ENCODE data around the gene INPP4B.

Gene INPP4B

DNA sequence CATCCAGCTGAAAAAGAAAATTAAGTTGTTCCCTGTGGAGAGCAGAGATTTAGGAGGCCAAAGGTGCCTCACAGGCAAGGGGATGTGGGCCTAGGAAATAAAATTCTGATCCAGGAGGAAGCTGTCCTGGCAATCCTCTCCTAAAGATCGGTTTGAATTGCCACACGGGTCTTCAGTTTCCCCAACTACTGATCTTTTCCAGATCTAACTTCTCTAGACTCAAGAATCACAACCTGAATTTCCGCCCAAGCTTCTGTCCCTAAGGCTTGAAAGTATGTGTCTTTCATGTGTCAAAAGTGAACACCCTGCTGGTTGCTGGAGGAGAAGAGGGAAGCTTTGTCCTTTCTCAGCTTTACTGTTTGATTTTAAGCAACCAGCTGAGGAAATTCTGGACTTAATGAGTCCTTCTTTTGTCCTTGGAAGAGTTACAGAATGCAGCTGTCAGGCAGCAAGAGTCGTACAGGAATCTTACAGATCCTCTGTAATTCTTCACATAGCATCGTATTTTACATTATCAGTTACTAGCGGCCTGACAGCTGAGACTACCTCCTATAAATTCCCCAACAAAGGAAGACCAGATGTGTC is 93.8 kb downstream of the INPP4B start:
- no peaks in the 10 kb centered on the region for H3K27me3 ChIP-seq (ENCODE audit: control insufficient read depth in 1 of 2, insufficient read depth in 1 of 2, low read length in 2 of 2)
- no peak overlapping the region for H2BK120ac ChIP-seq (ENCODE audit: low read depth, low read length)
- H2BK15ac ChIP-seq (ENCODE audit: low read depth, poor library complexity, severe bottlenecking) = no peak overlapping the region
- H3K79me1 ChIP-seq (replicated peaks; ENCODE audit: low read length, poor library complexity, severe bottlenecking) = no peaks in the 10 kb centered on the region
- no peaks in the 10 kb centered on the region for H3K9me3 ChIP-seq (ENCODE audit: control insufficient read depth, low read length)
- no peak for DNase-seq
- no peak overlapping the region for H3K4ac ChIP-seq (ENCODE audit: low read depth in 1 of 2, low read length in 2 of 2)
- no peaks in the 10 kb centered on the region for H3K4me1 ChIP-seq (ENCODE audit: control insufficient read depth, insufficient read depth, low read depth, low read length)
- H4K91ac ChIP-seq (ENCODE audit: low read length) = no peak overlapping the region
- H3K4me3 ChIP-seq (ENCODE audit: insufficient read depth in 1 of 2, low read depth in 1 of 2, low read length in 2 of 2) = no peak overlapping the region
- 54% methylated on average over 4 of the region's 6 CpGs for WGBS
- no peak overlapping the region for H3K18ac ChIP-seq (ENCODE audit: low read depth in 1 of 2, low read length in 2 of 2)
- H2BK12ac ChIP-seq (ENCODE audit: low read length in 2 of 2) = no peak overlapping the region
- H2BK5ac ChIP-seq (ENCODE audit: low read depth, low read length, poor library complexity, severe bottlenecking) = no peak overlapping the region
- H3K4me2 ChIP-seq (ENCODE audit: low read length, poor library complexity, severe bottlenecking) = no peak overlapping the region
- no peak overlapping the region for H3K9ac ChIP-seq (ENCODE audit: low read length)
- H3K27ac ChIP-seq (ENCODE audit: low read length, poor library complexity, severe bottlenecking) = no peak overlapping the region
- H3K14ac ChIP-seq (ENCODE audit: low read length in 2 of 2) = no peak overlapping the region
- no peaks in the 10 kb centered on the region for H3K36me3 ChIP-seq (ENCODE audit: control insufficient read depth in 1 of 2, insufficient read depth in 2 of 2, low read depth in 1 of 2, low read length in 2 of 2)
- H2AFZ ChIP-seq (ENCODE audit: low read depth, low read length) = no peak overlapping the region
- no peak overlapping the region for H2AK5ac ChIP-seq (ENCODE audit: low read length, severe bottlenecking)
- no peak overlapping the region for H3K23ac ChIP-seq (ENCODE audit: low read length in 2 of 2)
- H4K8ac ChIP-seq (ENCODE audit: low read length) = no peak overlapping the region

- Histone ChIP-seq H3K18ac (ENCODE audit: low read depth in 1 of 2, low read length in 2 of 2) (no peak overlapping the region), H3K9me3 (ENCODE audit: control insufficient read depth, low read length) (no peaks in the 10 kb centered on the region), H3K9ac (ENCODE audit: low read length) (no peak overlapping the region), H3K27ac (ENCODE audit: low read length, poor library complexity, severe bottlenecking) (no peak overlapping the region), H3K4me1 (ENCODE audit: control insufficient read depth, insufficient read depth, low read depth, low read length) (no peaks in the 10 kb centered on the region), H2BK15ac (ENCODE audit: low read depth, poor library complexity, severe bottlenecking) (no peak overlapping the region), H2AFZ (ENCODE audit: low read depth, low read length) (no peak overlapping the region), H2BK5ac (ENCODE audit: low read depth, low read length, poor library complexity, severe bottlenecking) (no peak overlapping the region), H2AK5ac (ENCODE audit: low read length, severe bottlenecking) (no peak overlapping the region), H2BK120ac (ENCODE audit: low read depth, low read length) (no peak overlapping the region), H2BK12ac (ENCODE audit: low read length in 2 of 2) (no peak overlapping the region), H3K4me3 (ENCODE audit: insufficient read depth in 1 of 2, low read depth in 1 of 2, low read length in 2 of 2) (no peak overlapping the region), H3K4me2 (ENCODE audit: low read length, poor library complexity, severe bottlenecking) (no peak overlapping the region), H3K23ac (ENCODE audit: low read length in 2 of 2) (no peak overlapping the region), H4K91ac (ENCODE audit: low read length) (no peak overlapping the region), H3K27me3 (ENCODE audit: control insufficient read depth in 1 of 2, insufficient read depth in 1 of 2, low read length in 2 of 2) (no peaks in the 10 kb centered on the region), H4K8ac (ENCODE audit: low read length) (no peak overlapping the region), H3K14ac (ENCODE audit: low read length in 2 of 2) (no peak overlapping the region), H3K36me3 (ENCODE audit: control insufficient read depth in 1 of 2, insufficient read depth in 2 of 2, low read depth in 1 of 2, low read length in 2 of 2) (no peaks in the 10 kb centered on the region), H3K4ac (ENCODE audit: low read depth in 1 of 2, low read length in 2 of 2) (no peak overlapping the region), H3K79me1 (replicated peaks; ENCODE audit: low read length, poor library complexity, severe bottlenecking) (no peaks in the 10 kb centered on the region)
- peak; percentile 26 for DNase-seq
Measured at GRCh38 chr4:142743121-142743825, 102.8 kb downstream of the INPP4B start.

DNA sequence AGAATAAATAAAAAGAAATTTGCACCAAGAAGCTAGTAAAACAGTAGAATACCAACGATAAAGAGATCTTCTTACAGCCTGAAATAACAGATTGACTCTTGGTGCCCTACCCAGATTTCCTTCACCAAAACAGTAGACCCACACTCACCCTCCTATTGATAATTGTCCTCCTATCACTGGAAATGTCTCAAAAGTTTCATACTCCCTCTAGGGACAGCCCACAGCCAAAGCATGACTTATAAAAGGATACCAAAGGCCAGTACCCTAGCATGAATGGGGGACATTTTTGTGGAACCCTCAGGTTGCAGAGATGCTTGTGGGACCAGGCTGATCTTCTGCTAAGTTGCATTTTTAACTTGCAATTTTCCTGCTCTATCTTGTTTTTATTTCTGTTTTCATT is 104.1 kb downstream of the INPP4B start:
- Histone ChIP-seq H2AFZ (ENCODE audit: low read depth, low read length) (no peak overlapping the region), H3K18ac (ENCODE audit: low read depth in 1 of 2, low read length in 2 of 2) (no peak overlapping the region), H2BK15ac (ENCODE audit: low read depth, poor library complexity, severe bottlenecking) (no peak overlapping the region), H3K36me3 (ENCODE audit: control insufficient read depth in 1 of 2, insufficient read depth in 2 of 2, low read depth in 1 of 2, low read length in 2 of 2) (no peaks in the 10 kb centered on the region), H4K91ac (ENCODE audit: low read length) (no peak overlapping the region), H3K23ac (ENCODE audit: low read length in 2 of 2) (no peak overlapping the region), H2BK12ac (ENCODE audit: low read length in 2 of 2) (no peak overlapping the region), H3K4ac (ENCODE audit: low read depth in 1 of 2, low read length in 2 of 2) (no peak overlapping the region), H3K79me1 (replicated peaks; ENCODE audit: low read length, poor library complexity, severe bottlenecking) (no peaks in the 10 kb centered on the region), H3K4me2 (ENCODE audit: low read length, poor library complexity, severe bottlenecking) (no peak overlapping the region), H3K4me1 (ENCODE audit: control insufficient read depth, insufficient read depth, low read depth, low read length) (no peaks in the 10 kb centered on the region), H3K9ac (ENCODE audit: low read length) (no peak overlapping the region), H3K4me3 (ENCODE audit: insufficient read depth in 1 of 2, low read depth in 1 of 2, low read length in 2 of 2) (no peak overlapping the region), H3K9me3 (ENCODE audit: control insufficient read depth, low read length) (no peaks in the 10 kb centered on the region), H2BK120ac (ENCODE audit: low read depth, low read length) (no peak overlapping the region), H4K8ac (ENCODE audit: low read length) (no peak overlapping the region), H3K14ac (ENCODE audit: low read length in 2 of 2) (no peak overlapping the region), H2BK5ac (ENCODE audit: low read depth, low read length, poor library complexity, severe bottlenecking) (no peak overlapping the region), H3K27me3 (ENCODE audit: control insufficient read depth in 1 of 2, insufficient read depth in 1 of 2, low read length in 2 of 2) (no peaks in the 10 kb centered on the region), H2AK5ac (ENCODE audit: low read length, severe bottlenecking) (no peak overlapping the region), H3K27ac (ENCODE audit: low read length, poor library complexity, severe bottlenecking) (no peak overlapping the region)
- WGBS = 85% methylated on average over 1 of the region's 1 CpG
- no peak for DNase-seq

DNA sequence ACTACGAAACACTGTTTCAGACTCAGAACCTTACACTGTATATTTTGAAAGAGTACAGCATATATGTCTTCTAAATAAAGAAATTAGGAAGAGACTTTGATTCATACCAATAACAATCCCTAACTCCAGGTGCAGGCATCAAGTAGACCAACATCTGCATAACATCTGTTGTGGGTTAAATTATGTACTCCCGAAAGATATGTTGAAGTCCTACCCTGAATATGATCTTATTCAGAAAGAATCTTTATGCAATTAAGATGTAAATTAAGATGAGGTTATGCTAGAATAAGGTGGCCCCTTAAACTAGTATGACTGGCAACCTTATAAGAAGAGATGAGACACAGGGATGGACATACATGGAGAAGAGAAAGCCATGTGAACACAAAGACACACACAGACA is 117.9 kb downstream of the INPP4B start:
- Histone ChIP-seq H3K27me3 (ENCODE audit: control insufficient read depth in 1 of 2, insufficient read depth in 1 of 2, low read length in 2 of 2) (no peaks in the 10 kb centered on the region), H4K91ac (ENCODE audit: low read length) (no peak overlapping the region), H3K9me3 (ENCODE audit: control insufficient read depth, low read length) (no peaks in the 10 kb centered on the region), H3K79me1 (replicated peaks; ENCODE audit: low read length, poor library complexity, severe bottlenecking) (no peaks in the 10 kb centered on the region), H2BK12ac (ENCODE audit: low read length in 2 of 2) (no peak overlapping the region), H3K23ac (ENCODE audit: low read length in 2 of 2) (no peak overlapping the region), H3K4ac (ENCODE audit: low read depth in 1 of 2, low read length in 2 of 2) (no peak overlapping the region), H2BK120ac (ENCODE audit: low read depth, low read length) (no peak overlapping the region), H4K8ac (ENCODE audit: low read length) (no peak overlapping the region), H3K27ac (ENCODE audit: low read length, poor library complexity, severe bottlenecking) (no peak overlapping the region), H2BK15ac (ENCODE audit: low read depth, poor library complexity, severe bottlenecking) (no peak overlapping the region), H3K36me3 (ENCODE audit: control insufficient read depth in 1 of 2, insufficient read depth in 2 of 2, low read depth in 1 of 2, low read length in 2 of 2) (no peaks in the 10 kb centered on the region), H3K14ac (ENCODE audit: low read length in 2 of 2) (no peak overlapping the region), H2BK5ac (ENCODE audit: low read depth, low read length, poor library complexity, severe bottlenecking) (no peak overlapping the region), H3K9ac (ENCODE audit: low read length) (no peak overlapping the region), H2AFZ (ENCODE audit: low read depth, low read length) (no peak overlapping the region), H2AK5ac (ENCODE audit: low read length, severe bottlenecking) (no peak overlapping the region), H3K4me3 (ENCODE audit: insufficient read depth in 1 of 2, low read depth in 1 of 2, low read length in 2 of 2) (no peak overlapping the region), H3K18ac (ENCODE audit: low read depth in 1 of 2, low read length in 2 of 2) (no peak overlapping the region), H3K4me2 (ENCODE audit: low read length, poor library complexity, severe bottlenecking) (no peak overlapping the region), H3K4me1 (ENCODE audit: control insufficient read depth, insufficient read depth, low read depth, low read length) (no peaks in the 10 kb centered on the region)
- DNase-seq = no peak
- WGBS = no CpG with 5 or more reads among the region's 2 CpGs

All from mesenchymal stem cell (in vitro differentiated cells and primary cell).